Superior temporal gyrus (tissue), 1 donor: ENCODE results near the gene RALGPS1.

Experiments used
- DNase-seq: peaks from one replicate; pipeline ENCODE4 v3.0.0-alpha.2; 2016; ENCODE audit errors: extremely low spot score

Gene RALGPS1

GRCh38 chr9:127255692-127256091 lies 341.1 kb downstream of the RALGPS1 start:
- DNase-seq: no peak

- DNase-seq: no peak
Measured at GRCh38 chr9:127256324-127256723, 341.7 kb downstream of the RALGPS1 start.

- DNase-seq: no peak
Measured at GRCh38 chr9:127258606-127259471, 344.3 kb downstream of the RALGPS1 start.

GRCh38 chr9:127262602-127263001 lies 348.0 kb downstream of the RALGPS1 start:
- DNase-seq: peak; percentile 64

- no peak for DNase-seq
Measured at GRCh38 chr9:127263237-127263636, 348.7 kb downstream of the RALGPS1 start.

- DNase-seq: peak; percentile 88
Measured at GRCh38 chr9:127263664-127264063, 349.1 kb downstream of the RALGPS1 start.

- DNase-seq: peak; percentile 81
Measured at GRCh38 chr9:127264462-127265219, 350.1 kb downstream of the RALGPS1 start, which contains the start of gene GARNL3. TSS of gene GARNL3 (plus strand) at chr9:127264774. CDS start at chr9:127264878, 104 bp downstream.

- peak; percentile 68 for DNase-seq
Measured at GRCh38 chr9:127267793-127268525, 353.4 kb downstream of the RALGPS1 start.

- DNase-seq: no peak
Measured at GRCh38 chr9:127269449-127269848, 354.9 kb downstream of the RALGPS1 start.
